DOHH2 (cell line): ENCODE data around the gene HSD3B2.
A peak's percentile ranks its signal among the peaks of the same experiment; 100 is the strongest.

Experiments used
- H3F3A ChIP-seq: fragments of 200-600 bp; sonication (generic), shearing (Covaris generic); 2 replicates; pipeline ENCODE4 v1.6.0; 2016; ENCODE audit warnings: antibody characterized with exemption, mild to moderate bottlenecking; ENCODE audit not compliant: control insufficient read depth, insufficient read depth
- H3K27ac ChIP-seq: fragments of 200-600 bp; sonication (generic); 2 replicates; pipeline ENCODE4 v1.5.1; 2014; ENCODE audit warnings: low read depth, mild to moderate bottlenecking, low read length, moderate library complexity
- H3K27me3 ChIP-seq: fragments of 200-600 bp; sonication (generic); 2 replicates; pipeline ENCODE4 v1.6.1; 2014; ENCODE audit warnings: mild to moderate bottlenecking, low read length, mixed read lengths; ENCODE audit not compliant: control insufficient read depth
- H3K36me3 ChIP-seq: fragments of 200-600 bp; sonication (generic); 2 replicates; pipeline ENCODE4 v1.6.1; 2014; ENCODE audit warnings: mild to moderate bottlenecking, low read length, moderate library complexity, mixed read lengths; ENCODE audit not compliant: control insufficient read depth
- H3K4me1 ChIP-seq: fragments of 200-600 bp; sonication (generic); 2 replicates; pipeline ENCODE4 v1.6.1; 2014; ENCODE audit warnings: mild to moderate bottlenecking, low read length, mixed read lengths; ENCODE audit not compliant: control insufficient read depth
- H3K4me2 ChIP-seq: fragments of 200-600 bp; sonication (generic); 2 replicates; pipeline ENCODE4 v1.6.0; 2014; ENCODE audit warnings: mild to moderate bottlenecking, low read length, moderate library complexity
- H3K4me3 ChIP-seq: fragments of 200-600 bp; sonication (generic); 2 replicates; pipeline ENCODE4 v1.5.1; 2014; ENCODE audit warnings: mild to moderate bottlenecking, low read length, mixed read lengths
- H3K79me2 ChIP-seq: fragments of 200-600 bp; sonication (generic); 2 replicates; pipeline ENCODE4 v1.6.1; 2014; ENCODE audit warnings: mild to moderate bottlenecking, low read length, mixed read lengths; ENCODE audit not compliant: control insufficient read depth
- H3K9me2 ChIP-seq: fragments of 200-600 bp; sonication (generic); replicated peaks from 2 replicates; pipeline ENCODE4 v1.6.1; 2014; ENCODE audit warnings: mild to moderate bottlenecking, low read length, mixed read lengths; ENCODE audit not compliant: control insufficient read depth
- H3K9me3 ChIP-seq: fragments of 200-600 bp; sonication (generic); 2 replicates; pipeline ENCODE4 v1.6.1; 2014; ENCODE audit warnings: antibody characterized with exemption, low read length, mixed read lengths; ENCODE audit not compliant: control insufficient read depth, insufficient read depth
- H4K20me1 ChIP-seq: fragments of 200-600 bp; sonication (generic); 2 replicates; pipeline ENCODE4 v1.6.0; 2014; ENCODE audit warnings: low read depth, mild to moderate bottlenecking, antibody characterized with exemption, low read length, moderate library complexity; ENCODE audit not compliant: control insufficient read depth, insufficient read depth
- CTCF ChIP-seq: fragments of 200-600 bp; sonication (generic); IDR thresholded peaks from one replicate; pipeline ENCODE4 v1.5.1; 2014; ENCODE audit warnings: antibody characterized with exemption, mild to moderate bottlenecking, low read depth, low read length; ENCODE audit not compliant: poor library complexity, severe bottlenecking
- EZH2phosphoT487 ChIP-seq: fragments of 200-600 bp; sonication (generic); IDR thresholded peaks from 2 replicates; pipeline ENCODE4 v1.6.1; 2017; ENCODE audit warnings: borderline replicate concordance, mild to moderate bottlenecking, antibody characterized with exemption, low read length, moderate library complexity, mixed read lengths

Gene HSD3B2

GRCh38 chr1:119414950-119415349, at the start of gene HSD3B2:
TSS of gene HSD3B2 (plus strand) at chr1:119415150. CDS start at chr1:119415420, 270 bp downstream.
- Histone ChIP-seq H3K9me3 (no peaks in the 10 kb centered on the region), H3F3A (no peaks in the 10 kb centered on the region), H4K20me1 (no peaks in the 10 kb centered on the region), H3K36me3 (no peaks in the 10 kb centered on the region), H3K27ac (no peak within 1 kb of the TSS), H3K79me2 (no peaks in the 10 kb centered on the region), H3K4me2 (no peak within 1 kb of the TSS), H3K27me3 (no peaks in the 10 kb centered on the region), H3K4me1 (no peaks in the 10 kb centered on the region), H3K9me2 (no peaks in the 10 kb centered on the region), H3K4me3 (no peak within 1 kb of the TSS)
- TF ChIP-seq EZH2phosphoT487: no peak
- no peak for TF ChIP-seq CTCF

- Histone ChIP-seq H3F3A (no peaks in the 10 kb centered on the region), H3K27me3 (peaks cover 5% of the 10 kb centered on the region; the same call in 1 of the 2 replicates), H3K9me2 (no peaks in the 10 kb centered on the region), H3K36me3 (no peaks in the 10 kb centered on the region), H3K27ac (no peak overlapping the region), H3K4me3 (no peak overlapping the region), H4K20me1 (no peaks in the 10 kb centered on the region), H3K4me2 (no peak overlapping the region), H3K9me3 (no peaks in the 10 kb centered on the region), H3K79me2 (no peaks in the 10 kb centered on the region), H3K4me1 (no peaks in the 10 kb centered on the region)
- TF ChIP-seq EZH2phosphoT487 (no peak), CTCF (no peak)
Observed at GRCh38 chr1:119366424-119366823, 48.5 kb upstream of the HSD3B2 start.

- Histone ChIP-seq H3K79me2 (no peaks in the 10 kb centered on the region), H3K4me1 (no peaks in the 10 kb centered on the region), H4K20me1 (no peaks in the 10 kb centered on the region), H3K27me3 (peaks cover 5% of the 10 kb centered on the region; the same call in 1 of the 2 replicates), H3K4me3 (no peak overlapping the region), H3K4me2 (no peak overlapping the region), H3K27ac (no peak overlapping the region), H3K36me3 (no peaks in the 10 kb centered on the region), H3K9me3 (no peaks in the 10 kb centered on the region), H3K9me2 (no peaks in the 10 kb centered on the region), H3F3A (no peaks in the 10 kb centered on the region)
- TF ChIP-seq EZH2phosphoT487 (no peak), CTCF (peak; percentile 70)
Observed at GRCh38 chr1:119367432-119368124, 47.4 kb upstream of the HSD3B2 start.

- no peaks in the 10 kb centered on the region for H3K9me3 ChIP-seq
- no peaks in the 10 kb centered on the region for H3K9me2 ChIP-seq
- H3K4me3 ChIP-seq: no peak within 1 kb of the TSS
- no peaks in the 10 kb centered on the region for H4K20me1 ChIP-seq
- H3K4me1 ChIP-seq: no peaks in the 10 kb centered on the region
- peaks cover 5% of the 10 kb centered on the region; the same call in 1 of the 2 replicates for H3K27me3 ChIP-seq
- H3K36me3 ChIP-seq: no peaks in the 10 kb centered on the region
- H3K27ac ChIP-seq: no peak within 1 kb of the TSS
- H3F3A ChIP-seq: no peaks in the 10 kb centered on the region
- no peaks in the 10 kb centered on the region for H3K79me2 ChIP-seq
- H3K4me2 ChIP-seq: no peak within 1 kb of the TSS
- TF ChIP-seq CTCF (no peak), EZH2phosphoT487 (no peak)
Observed at GRCh38 chr1:119368554-119368953, 46.4 kb upstream of the HSD3B2 start, which contains the start of gene HAO2. TSS of gene HAO2 (plus strand) at chr1:119368785. CDS start at chr1:119381086, 12,301 bp downstream.
